Stimulated activated CD4-positive, alpha-beta T cell treated with anti-CD3 and anti-CD28 coated beads, Interleukin-12 subunit alpha, Interleukin-12 subunit beta, amount 100 ng/mL, for 4 hours (primary cell): Measurements from ENCODE around the gene PNMT.

Experiments
- DNase-seq: peaks from one replicate; pipeline ENCODE4 v3.0.0-alpha.2; 2020

Gene PNMT

DNA sequence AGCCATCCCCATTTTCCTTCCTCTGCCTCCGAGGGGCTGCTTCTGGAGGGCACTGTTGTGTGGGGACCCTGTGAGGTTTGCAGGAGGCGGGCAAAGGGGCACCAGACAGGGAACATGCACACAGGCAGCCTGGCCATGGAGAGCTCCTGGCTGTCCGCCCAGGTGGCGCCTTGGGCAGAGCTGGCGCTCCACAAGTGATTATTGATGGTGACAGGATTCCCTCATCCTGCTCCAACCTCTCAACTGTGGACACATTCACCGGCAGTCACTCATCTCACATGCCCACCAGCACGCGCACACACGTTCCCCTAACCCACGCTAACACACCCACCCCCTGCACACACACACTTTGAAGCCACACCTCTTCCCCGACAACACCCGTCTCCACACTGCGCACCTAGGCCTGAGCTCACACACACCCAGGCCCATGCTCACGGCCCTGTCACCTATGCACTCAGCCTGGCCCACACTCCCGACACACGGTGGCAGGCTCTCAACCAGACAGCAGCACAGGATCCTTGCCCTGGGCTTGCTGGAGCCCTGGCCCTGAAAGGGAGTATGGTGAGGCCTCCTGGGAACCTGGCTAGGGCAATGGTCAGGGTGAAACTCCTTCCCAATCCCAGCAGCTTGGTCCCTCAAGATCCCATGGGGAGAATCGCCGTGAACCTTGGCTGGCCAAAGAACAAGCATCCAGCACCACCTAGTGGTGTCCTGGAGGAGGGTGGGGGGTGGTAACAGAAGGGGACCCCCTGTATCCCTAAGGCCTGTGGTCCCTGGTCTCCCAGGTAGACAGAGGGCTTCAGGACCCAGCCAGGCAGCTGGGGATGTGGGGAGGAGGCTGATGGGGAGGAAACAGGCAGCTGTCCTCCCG, 3.6 kb downstream of the PNMT start:
- no peak for DNase-seq

GRCh38 chr17:39672522-39673334, 4.5 kb downstream of the PNMT start:
- DNase-seq = no peak

DNA sequence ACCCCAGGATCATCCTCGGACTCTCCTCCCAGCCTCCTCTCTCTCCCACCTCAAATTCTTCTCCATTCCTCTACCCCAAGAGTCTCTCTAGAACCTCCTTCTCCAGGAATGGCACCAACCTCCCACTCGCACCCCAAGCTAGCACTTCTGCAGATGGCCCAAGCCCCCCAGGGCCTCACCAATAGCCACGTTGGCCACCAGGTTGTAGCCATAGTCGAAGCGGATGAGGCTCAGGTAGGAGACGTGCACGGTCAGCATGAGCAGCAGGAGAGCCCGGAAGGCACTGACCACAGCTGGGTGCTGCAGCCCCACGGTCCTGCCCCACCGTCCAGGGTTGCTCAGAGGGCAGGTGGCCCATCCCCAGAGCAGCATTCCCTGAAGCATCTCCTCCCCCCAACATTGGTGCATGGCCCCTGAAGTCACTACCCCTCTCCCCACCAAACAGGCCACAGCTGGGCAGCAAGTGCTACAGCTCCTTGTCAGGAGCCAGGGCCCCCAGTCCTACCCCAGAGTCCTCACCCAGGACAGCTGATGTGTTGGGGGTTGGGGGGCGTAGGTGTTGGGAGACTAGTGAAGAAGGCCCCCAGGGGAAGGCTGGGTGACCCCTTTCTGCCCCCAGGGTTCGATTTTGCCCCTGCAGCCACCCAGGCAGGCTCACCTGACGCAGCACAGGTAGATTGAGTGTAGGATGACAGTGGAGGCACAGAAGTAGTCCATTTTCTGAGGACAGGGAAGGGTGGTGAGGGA, 5.3 kb downstream of the PNMT start:
- DNase-seq = no peak

DNA sequence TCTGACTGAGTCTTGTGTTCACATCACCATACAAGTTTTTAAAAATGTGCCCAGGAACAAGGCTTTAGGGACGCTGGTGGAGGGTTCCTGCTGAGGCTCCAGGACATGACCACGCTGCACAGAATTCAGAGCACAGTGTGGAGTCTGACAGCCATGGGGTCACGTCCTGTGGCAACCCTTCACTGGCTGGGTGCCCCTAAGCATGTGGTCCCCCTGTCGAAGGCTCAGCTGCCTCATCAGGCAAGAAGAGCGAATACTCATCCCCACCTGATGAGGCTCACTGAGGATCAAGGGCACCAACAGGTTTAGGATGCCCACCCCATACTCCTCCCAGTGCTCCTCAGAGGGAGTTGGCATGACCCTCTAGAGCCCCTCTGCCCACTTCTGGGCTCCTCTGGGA, 5.9 kb downstream of the PNMT start:
- DNase-seq = no peak

- no peak for DNase-seq
These were observed 6.6 kb downstream of the PNMT start for GRCh38 chr17:39674702-39675389.

DNA sequence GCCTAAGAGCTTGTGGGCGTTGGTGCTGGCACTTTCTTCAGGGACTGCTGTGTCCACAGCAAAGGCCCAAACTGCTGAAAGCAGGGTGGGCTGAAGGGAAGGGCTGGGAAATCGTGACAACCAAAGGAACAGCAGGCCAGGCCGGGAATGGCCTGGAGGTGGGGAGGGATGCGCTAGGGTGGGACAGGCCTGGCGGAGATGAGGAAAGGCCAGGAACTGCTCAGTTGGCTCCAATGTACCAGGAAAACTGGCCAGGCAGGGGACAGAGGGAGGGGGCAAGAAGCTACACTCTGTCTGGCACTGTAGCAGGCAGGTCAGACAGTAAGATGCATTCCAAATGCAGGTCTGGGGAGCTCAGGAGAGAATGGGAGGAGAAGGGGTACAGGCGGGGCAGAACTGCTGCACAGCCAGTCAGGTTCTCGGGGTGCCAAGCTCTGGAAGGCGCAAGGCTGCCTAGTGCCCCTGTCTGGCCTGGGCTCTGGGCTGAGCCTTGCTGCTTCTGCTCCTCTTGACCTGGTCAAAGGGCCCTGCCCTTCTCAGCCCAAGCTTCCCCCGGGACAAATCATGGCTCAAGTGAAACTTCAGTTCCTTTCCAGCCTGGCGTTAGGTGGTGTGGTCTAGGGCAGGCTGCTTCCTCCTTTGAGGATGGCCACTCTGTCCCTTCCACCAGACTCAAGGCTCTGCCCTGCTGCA, 7.3 kb downstream of the PNMT start:
- DNase-seq = no peak

- no peak for DNase-seq
These were observed 8.1 kb downstream of the PNMT start for GRCh38 chr17:39676198-39676819.

DNA sequence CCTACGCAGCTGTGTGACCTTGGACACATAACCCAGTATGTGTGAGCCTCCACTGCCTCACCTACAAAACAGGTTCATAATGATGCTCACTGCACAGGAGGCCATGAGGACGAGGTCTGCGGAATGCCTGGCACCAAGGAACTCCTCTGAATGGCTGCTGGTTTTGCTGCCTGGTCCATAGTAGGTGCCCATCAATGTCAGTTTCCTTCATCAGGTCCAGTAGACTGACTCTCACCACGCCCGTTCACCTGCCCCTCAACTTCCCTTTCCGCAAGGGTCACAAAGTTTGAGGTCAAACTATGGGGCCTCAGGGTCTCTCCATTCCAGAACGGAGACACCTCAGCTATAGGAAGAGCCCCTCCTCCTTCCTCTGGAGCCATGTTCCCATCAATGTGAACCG, 8.8 kb downstream of the PNMT start:
- DNase-seq = no peak

DNA sequence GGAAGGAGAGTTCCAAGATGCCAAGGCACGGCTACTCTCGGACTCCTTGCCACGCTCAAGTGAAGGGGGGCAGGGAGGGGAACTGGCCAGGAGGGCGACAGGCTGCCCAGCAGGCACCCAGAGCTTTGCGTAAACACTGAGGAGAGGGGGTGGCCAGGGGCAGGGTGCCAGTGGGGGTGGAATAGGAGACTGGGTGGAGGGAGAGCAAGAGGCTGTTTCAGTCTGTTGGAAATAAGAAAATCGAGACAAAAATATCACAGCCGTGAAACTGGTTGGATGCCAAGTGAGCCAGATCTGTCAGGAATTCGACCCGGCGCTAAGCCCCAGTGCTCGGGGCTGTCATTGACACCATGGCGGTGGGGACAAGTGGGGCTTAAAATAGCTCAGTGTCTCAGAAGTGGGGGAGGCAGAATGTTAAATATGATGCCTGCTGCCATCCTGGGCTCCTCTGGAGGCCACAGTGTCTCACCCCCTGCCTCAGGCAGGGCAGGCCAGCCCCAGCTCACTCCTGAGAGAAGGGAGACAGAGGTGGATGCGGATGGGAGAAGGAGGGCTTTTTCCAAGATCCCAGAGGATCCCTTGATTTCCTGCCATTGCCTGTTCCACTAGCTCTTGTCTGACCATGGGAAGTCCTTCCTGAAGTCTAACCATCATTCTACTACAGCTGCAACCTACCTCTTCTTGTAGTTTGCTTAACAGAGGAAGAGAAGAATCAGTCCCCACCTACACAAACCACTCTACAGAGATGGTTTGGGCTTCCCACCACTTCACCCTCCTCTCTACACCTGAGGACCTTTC, 9.5 kb downstream of the PNMT start:
- no peak for DNase-seq

GRCh38 chr17:39678340-39679116, 10.3 kb downstream of the PNMT start:
- no peak for DNase-seq

DNA sequence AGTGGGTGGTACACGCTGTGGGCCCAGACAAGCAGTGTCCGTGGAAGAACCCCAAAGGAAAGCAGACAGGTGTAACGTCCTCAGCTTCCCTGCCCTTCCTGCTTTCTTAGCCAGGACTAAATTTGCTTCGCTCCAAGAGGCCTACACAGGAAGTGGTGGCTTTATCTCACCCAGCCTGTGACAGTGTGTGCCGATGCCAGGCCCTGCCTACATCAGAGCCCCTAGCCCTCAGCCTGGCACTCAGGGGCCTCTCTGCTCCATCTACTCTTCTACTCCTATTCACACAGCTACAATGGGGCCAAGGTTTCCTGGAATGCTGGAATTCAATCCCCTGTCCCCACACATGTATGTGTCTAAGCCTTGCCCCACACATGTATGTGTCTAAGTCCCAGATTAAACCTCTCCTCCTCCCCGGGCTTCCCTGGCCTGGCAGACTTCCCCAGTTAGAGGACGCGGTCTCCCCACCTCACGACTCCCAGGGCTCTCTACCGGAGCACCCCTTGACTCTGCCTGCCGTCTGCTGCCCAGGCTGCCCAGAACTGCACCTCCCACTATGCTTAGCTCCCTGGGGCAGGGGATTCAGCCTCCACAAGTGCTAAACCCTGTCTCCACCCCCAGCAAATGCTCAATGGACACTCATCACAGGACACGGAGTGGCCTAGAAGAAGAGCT, 11.4 kb downstream of the PNMT start:
- DNase-seq = no peak

GRCh38 chr17:39683295-39683939, 15.2 kb downstream of the PNMT start:
- DNase-seq = no peak

GRCh38 chr17:39684369-39685192, 16.3 kb downstream of the PNMT start:
- no peak for DNase-seq

GRCh38 chr17:39687101-39687545, 18.9 kb downstream of the PNMT start:
- no peak for DNase-seq

GRCh38 chr17:39687546-39688474, 19.6 kb downstream of the PNMT start, which contains the start of gene PGAP3:
Gene PGAP3, minus strand, starts transcription at chr17:39688057. Its CDS starts 43 bp downstream, at chr17:39688014.
- DNase-seq = peak; percentile 84

DNA sequence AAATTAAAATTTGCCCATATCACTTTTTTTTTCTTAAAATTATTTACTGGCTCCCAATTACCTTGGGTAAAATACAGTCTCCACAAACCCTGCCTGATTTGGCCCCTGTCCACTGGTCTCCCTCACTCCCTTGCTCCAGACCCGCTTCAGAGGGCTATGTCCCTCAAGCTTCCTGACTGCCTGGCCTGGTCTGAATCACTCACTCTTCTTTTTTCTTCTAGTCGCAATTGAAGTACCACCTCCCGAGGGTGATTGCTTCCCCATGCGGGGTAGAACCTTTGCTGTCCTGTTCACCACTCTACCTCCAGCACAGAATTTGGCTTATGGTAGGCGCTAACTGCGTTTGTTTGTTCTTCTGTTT, 20.2 kb downstream of the PNMT start:
- DNase-seq = no peak

DNA sequence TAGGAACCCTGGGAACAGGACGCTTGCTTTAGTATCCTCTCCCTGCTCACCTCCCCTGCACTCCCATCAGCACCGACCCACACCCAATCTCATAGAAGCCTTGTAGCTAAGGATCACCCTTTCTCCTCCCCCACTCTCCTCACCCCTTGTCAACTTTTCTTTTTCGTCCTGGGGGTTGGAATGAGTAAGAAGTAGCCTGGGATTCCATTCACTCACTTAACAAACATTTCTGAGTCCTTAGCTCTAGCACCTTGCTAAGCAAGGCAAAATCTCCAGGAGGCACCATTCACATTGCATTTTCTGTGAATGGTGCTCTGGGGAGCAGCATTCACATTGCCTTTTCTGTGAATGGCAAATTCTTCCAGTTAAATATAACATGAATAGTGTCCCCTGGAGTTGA, 20.7 kb downstream of the PNMT start:
- DNase-seq = no peak
